ENCODE measurements around the gene MYH14.
"Not testable (repeated sequence)": the region's sequence is repeated elsewhere in the genome, so short reads cannot be mapped to it uniquely, and the experiment has no call there.

The MYH14 gene

DNA sequence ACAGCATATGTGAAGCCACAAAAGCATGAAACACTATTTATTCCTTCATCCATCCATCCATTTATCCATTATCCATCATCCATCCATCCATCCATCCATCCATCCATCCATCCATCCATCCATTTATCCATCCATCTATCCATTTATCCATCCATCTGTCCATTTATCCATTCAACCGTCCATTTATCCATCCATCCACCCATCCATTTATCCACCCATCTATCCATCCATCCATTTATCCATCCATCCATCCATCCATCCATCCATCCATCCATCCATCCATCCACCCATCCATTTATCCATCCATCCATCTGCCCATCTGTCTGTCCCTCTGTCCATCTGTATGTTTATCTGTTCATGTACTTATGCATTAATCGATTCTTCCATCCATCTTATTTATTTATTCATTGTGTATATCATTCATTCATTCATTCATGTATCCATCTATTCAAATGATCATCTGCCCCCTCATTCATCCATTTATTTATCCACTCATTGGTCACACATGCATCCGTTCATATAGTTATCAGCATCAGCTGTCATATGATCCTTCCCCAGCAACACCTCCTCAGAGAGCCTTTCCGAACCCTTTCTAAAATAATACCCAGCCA lies 7.0 kb upstream of the MYH14 start:
- DNase-seq, result no peak

DNA sequence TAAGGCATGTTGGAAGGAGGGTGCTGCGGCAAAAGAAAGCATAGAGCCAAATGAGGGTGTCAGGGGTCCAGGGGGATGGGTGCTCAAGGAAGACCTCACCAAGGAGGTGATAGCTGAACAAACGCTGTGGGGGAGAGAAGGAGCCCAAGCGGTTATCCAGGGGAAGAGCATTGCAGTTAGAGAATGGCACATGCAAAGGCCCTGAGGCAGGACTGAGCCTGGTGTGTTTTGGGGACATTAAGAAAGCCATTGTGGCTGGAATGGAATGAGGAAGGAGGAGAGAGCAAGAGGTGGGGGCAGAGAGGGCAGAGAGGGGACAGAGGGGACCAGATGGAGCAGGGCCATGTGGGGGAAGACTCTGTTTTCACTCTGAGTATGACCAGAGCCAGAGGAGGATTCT lies 6.1 kb upstream of the MYH14 start:
- DNase-seq, result no peak

DNA sequence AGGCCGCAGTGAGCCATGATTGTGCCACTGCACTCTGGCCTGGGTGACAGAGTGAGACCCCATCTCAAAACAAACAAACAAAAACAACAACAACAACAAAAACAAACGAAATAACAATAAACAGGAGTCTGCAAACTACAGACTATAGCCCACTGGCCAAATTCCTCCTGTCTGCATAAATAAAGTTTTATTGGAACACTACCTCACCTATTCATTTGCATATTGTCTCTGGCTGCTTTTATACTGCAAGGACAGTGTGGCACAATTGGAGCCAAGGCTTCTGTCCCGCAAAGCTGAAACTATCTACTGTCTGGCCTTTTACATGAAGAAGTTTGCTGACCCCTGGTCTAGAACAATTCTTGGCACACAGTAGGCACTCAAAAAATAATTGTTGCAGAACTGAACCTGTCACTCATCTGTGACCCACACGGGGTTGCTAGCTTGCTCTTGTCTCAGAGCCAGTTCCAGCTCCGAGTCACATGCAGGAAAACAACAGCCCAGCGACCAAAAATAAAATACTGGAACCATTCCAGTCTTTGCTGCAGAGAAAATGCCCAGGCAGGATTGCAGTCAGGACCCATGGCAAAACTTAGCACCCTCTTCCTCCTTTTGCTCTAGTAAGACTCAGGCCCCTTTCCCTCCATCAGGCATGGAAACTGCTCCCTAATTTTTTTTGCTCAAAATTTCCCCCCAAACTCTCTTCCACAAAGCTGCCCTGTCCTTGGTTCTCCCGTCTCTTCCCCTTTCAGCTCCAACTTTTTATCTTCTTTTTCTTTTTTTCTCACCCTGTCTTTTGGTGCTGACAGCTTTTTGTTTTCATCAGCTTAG lies 4.8 kb upstream of the MYH14 start:
- no peak for DNase-seq

DNA sequence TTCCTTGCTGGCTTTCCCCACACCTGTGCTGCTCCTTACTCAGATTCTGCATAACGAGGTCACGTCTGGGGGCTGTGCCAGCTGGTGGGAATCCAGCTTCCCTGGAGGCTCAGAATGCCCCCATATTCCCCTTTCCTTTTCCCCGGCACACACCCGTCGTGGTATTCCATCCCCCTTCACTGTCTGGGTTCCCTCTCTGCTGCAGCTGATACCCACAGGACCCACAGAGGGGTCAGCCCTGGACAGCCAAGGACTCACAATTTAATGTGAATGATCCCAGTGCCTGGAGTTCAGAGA lies 4.2 kb upstream of the MYH14 start:
- peak; percentile 7 for DNase-seq

DNA sequence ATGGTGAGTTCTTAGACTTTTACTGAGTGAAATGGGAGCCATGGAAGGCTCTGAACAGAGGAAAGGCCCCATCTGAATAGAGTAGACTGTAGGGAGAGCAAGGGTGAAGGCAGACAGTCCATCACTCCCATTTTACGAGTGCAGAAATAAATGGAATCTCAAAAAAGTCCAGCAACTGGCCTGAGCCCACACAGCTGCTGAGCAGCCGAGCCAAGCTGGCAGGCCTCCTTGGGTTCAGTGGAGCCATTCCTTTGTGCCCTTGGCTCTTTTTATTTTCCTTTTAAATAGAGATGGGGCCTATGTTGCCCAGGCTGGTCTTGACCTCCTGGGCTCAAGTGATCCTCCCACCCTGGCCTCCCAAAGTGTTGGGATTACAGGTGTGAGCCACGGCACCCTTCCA lies 1.0 kb upstream of the MYH14 start:
- DNase-seq, result no peak

DNA sequence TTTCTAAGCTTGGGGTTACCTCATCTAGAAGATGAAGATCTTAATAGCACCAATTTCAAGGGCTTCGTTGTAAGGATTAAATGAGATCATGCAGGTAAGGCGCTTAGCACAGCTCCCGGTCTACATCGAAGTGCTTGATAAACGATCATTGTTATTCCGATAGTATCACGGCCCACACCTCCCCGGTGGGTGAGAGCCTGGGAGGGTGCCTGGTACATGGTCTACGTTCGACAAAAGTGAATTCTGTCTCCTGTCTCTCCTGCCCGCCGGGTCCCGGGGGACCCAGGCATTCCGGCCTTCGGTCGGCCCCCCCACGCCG lies 501 bp upstream of the MYH14 start:
- no peak for DNase-seq

DNA sequence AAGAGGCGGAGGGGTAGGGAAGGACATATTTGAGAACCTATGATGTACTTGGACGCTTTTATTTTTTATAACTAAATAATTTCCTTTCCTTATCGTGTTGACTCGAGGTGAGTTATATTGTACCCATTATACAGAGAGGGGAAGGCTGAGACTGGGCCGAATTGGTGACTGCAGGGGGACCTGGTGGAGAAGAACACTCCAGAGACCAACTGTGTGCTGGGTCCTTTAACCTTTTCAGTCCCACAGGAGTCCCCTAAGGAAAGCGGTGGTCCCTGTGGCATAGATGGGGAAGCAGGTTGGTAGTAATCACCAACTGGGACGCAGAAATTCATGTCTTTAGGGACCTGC lies 633 bp downstream of the MYH14 start:
- no peak for DNase-seq

DNA sequence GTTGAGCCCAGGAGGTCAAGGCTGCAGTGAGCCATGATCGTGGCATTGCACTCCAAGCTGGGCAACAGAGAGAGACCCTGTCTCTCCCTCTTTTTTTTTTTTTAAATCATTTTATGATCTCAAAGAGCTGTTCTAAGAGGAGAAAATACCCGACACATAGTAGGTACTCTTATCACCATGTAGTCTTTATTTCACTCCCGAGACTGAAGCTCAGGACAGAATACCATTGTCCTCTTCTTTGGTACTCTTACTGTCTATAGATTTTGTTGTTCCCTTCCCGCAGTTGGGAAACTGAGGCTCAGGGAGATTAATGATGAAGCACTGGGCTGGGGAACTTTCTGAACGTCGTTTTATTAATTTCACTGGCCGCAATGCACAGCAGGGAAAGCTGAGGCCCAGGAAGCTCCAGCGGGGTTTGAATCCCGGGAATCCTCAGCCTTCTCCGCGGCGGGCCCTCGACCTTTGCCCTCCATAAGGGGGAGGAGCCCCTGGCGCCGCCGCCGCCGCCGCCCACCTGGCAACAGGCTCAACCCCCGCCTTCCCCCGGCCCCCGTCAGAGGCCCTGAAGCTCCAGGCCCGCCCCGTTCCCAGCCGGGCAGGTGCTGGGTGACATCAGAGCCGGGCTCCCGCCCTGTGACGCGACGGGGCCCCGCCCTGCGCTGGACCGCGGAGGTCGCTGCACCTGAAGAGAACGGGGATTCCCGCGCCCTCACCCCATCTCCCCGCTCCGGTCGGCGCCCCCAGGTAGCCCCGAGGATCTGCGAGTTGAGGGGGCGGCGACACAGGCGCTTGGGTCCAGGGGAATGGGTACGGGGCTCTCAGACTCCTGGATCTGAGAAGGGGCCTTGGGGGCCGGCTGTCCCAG lies 1.6 kb downstream of the MYH14 start:
- peak; percentile 90 for DNase-seq

DNA sequence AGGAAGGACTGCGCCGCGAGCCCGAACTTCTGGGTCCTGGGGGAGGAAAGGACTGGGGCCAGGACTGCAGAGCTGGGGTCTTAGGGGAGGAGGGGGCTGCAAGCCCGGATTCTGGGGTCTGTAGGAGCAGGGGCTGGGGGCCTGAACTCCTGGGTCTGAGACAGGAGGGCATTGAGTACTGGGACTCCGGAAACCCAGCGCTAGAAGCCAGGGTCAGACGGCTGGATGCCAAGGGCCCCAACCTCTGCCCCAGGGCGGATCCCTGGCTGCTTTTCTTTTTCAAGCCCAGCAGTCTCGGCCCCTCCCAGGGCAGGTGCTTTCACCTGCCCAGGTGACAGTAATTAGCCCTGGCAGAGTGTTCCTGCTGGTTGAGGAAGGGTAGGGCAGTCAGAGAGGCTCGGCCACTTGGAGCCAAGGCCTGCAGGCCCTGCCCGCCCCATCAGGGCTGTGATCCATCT lies 2.3 kb downstream of the MYH14 start:
- peak; percentile 82 for DNase-seq

DNA sequence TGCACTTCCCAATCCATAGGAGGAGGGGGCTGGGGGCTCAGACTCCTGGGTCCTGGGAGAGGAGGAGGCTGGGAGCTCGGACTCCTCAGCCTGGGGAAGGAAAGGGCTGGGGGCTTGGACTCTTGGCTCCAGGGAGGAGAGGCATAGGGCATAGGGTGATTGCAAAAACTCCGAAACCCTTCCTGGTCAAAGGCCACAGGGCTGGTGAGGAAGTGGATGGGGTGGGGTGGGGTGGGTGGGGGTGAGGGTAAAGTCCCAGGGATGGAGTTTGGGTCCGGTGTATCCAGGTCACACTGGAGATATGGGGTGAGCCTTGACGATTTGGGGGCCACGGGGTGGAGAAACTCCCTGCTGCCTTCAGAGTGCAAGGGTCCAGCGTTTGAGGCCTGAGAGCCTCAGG lies 2.8 kb downstream of the MYH14 start:
- DNase-seq, result no peak

DNA sequence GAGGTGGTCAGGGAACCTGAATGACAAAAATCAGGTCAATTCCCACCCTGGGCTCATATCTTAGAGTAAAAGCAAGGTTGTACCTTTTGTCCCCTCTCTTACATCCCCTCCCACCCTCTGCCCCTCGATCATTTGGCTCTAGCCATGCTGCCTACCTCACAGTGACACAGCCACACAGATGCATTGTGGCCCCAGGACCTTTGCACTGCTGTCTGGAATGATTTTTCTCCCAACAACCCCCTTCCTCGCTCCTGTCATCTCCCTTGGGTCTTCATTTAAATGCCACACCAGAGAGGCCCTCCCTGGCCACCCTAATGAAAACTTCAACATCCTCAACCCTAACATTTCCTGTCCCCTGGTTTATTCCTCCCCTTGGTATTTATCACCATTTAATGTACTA lies 4.3 kb downstream of the MYH14 start:
- DNase-seq, result no peak

DNA sequence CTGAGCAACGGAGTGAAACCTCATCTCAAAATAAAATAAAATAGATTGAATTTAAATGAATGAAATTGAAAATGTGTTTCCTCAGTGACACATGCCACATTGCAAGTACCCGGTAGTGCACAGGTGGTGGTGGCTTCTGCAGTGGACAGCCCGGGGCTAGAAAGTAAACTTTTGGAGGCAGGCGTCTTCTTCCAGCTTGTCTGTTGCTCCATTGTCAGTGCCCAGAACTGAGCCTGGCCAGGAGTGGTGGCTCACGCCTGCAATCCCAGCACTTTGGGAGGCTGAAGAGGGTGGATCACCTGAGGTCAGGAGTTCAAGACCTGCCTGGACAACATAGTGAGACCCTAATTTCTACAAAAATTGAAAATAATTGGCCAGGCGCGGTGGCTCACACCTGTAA lies 5.7 kb downstream of the MYH14 start:
- no peak for DNase-seq

DNA sequence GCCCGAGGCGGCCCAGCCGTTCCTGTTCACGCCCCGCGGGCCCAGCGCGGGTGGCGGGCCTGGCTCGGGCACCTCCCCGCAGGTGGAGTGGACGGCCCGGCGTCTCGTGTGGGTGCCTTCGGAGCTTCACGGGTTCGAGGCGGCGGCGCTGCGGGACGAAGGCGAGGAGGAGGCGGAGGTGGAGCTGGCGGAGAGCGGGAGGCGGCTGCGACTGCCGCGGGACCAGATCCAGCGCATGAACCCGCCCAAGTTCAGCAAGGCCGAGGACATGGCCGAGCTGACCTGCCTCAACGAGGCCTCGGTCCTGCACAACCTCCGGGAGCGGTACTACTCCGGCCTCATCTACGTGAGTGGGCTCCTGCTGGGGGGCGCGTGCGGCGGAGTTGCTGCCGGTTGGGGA lies 7.0 kb downstream of the MYH14 start:
- no peak for DNase-seq

DNA sequence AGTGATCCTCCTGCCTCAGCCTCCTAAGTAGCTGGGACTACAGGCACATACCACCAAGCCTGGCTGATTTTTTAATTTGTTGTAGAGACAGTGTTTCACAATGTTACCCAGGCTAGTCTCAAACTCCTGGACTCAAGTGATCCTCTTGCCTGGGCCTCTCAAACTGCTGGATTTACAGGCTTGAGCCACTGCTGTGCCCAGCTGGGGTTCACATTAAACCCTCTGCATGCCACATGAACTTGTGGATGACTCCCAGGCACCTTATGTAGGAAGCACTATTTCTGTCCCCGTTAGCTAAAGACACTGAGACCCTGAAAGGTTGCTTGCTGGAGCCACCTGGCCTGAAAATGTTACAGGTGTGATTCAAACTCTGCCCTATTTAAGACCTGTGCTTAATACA lies 10.5 kb downstream of the MYH14 start:
- no peak for DNase-seq

DNA sequence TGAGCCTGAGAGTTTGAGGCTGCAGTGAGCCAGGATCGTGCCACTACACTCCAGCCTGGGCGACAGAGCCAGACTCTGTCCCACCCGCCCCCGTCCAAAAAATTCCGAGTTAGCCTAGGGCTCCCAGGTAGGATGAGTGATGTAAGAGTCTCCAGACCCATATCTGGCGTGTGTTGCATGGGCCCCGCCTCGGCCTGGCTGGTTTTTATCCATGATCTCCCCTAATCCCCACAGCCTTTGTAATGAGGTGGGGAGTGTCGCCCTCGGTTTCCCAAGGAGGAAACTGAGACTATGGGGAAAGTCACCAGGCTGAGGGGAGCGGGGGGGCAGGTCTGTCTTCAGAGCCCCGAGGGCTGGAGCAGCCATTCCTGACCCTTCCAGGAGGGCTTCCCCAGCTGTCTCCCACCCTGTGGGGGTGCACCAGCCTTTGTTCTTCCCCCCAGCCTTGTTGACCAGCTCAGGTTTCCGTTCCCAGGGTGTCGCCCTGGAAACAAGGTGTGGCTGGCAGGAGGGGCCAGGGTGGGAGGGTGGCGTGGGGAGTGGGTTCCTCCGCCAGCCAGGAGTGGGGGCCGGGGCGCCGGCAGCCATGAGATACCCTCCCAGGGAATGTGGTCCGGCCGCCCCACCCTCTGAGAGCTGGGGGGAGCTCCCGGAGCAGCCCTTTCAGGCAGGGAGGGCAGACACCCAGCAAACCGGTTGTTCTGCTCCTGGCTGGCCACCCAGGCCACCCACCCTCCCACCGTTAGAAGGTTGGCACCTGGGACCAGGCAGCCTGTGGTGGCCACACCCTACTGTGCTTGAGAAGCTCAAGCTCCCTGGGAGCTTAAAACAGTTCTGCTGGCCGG lies 11.5 kb downstream of the MYH14 start:
- peak; percentile 91 for DNase-seq

DNA sequence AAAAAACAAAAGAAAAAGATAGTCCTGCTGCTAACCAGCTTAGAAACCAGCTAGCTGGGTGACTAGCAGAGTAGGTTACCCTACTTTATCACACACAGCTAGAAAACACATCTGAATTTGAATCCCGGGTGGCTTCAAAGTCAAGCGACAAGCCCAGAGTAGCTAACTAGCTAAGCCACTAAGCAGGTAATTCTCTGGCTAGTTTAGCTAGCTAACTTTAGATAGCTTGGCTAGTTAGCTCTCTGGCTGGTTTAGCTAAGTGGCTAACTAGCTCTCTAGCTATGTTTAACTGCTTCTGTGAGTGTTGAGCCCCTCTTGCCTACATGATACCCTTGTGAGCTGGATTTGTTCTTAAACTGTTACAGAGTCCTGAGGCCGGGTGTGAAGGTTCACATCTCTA lies 12.4 kb downstream of the MYH14 start:
- no peak for DNase-seq

DNA sequence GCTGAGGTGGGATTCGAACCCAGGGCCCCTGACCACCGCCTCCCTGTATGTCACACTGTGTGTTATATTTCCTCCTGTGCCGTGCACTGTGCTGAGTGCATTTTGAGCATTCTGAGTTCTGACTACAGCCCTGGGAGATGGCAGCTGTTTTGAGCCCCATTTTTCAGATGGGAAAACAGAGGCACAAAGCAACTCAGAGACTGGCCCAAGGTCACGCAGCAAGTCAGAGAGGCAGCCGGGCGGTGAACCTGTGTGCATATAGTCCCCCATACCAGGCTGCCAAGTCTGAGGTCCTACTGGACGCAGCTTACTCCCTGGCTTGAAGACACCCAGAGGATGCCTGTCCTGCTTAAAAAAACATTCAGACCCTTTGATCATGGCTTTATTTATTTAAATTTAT lies 17.7 kb downstream of the MYH14 start:
- no peak for DNase-seq

DNA sequence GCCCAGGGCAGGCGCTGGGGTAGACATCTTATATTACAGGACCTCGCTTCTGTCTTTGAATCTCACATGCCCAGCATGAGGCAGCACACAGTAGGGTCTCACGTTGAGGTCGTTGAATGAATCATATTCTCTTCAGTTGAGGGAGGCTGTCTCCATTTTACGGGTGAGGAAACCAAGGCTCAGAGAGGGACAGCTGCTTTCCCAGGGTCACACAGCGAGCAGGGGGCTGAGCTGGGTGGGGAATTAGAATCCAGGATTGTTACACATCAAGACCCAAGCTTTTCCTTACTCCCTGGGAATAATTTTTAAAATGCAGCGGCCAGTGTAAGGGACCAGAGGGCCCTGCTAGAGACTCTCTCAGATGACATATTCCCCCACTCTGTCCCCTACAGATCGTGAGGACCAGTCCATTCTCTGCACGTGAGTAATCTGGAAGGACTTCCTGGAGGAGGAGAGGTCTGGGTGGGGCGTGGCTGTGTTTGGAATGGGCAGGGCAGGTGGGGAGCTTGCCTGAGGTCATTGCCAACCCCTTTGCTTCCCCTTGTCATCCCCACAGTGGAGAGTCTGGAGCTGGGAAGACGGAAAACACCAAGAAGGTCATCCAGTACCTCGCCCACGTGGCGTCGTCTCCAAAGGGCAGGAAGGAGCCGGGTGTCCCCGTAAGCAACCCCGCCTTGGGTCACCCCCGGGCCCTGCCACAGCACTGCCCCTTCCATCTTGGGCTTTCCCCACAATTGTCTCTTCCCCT lies 19.4 kb downstream of the MYH14 start:
- no peak for DNase-seq

DNA sequence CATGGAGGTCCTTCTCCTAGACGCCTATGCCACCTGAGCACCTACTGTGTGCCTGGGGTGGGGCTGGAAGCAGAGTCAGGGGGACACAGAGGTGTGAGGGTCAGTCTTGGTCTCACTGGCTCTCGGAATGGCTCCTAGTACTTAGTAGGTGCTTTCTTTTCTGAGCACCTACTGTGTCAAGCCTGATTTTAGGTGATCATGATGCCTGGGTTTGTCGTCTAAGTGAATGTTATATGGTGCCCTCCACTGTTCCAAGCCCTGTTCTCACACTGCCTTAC lies 20.0 kb downstream of the MYH14 start:
- no peak for DNase-seq

DNA sequence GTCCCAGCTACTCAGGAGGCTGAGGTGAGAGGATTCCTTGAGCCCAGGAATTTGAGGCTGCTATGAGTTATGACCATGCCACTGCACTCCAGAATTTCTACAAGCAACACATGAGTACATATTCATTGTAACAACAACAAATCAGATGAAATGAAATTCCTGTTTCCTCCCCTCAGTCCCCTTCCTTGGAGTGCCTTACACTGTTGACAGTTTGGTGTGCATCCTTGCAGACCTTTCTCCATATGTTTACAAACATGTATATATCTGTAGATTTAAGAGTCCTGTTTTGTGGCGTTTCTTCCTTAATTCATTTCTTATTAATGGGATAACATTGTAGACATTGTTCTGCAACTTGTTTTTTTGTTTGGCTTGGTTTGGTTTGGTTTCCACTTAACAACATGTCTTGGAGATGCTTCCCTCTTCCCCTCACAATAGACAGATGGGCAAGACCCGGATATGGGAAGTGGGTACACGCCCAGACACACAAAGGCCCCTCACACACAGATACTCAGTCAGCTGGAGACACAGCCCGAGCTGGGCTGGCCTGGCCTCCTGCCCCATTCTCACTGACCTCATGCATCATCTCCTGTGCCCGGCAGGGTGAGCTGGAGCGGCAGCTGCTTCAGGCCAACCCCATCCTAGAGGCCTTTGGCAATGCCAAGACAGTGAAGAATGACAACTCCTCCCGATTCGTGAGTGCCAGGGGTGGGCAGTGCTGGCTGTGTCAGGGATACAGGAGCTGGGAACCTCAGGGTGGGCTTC lies 21.7 kb downstream of the MYH14 start:
- DNase-seq, result no peak

DNA sequence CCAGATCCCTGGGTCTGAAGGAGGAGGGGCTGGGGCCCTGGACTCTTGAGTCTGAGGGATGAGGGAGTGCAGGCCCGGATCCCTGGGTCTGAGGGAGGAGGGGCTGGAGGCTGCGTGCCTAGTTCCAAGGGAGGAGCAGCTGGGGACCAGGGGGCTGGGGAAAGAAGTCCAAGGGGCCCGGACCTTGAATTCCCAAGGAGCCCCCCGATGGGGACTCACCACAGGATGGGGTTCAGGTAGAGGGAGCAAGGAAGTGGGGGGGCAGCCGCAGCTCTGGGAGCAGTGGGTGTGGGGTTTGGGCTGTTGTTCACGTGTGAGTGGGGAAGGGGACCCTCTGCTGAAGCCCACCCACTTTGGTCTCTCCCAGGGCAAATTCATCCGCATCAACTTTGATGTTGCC lies 23.1 kb downstream of the MYH14 start:
- DNase-seq, result no peak

DNA sequence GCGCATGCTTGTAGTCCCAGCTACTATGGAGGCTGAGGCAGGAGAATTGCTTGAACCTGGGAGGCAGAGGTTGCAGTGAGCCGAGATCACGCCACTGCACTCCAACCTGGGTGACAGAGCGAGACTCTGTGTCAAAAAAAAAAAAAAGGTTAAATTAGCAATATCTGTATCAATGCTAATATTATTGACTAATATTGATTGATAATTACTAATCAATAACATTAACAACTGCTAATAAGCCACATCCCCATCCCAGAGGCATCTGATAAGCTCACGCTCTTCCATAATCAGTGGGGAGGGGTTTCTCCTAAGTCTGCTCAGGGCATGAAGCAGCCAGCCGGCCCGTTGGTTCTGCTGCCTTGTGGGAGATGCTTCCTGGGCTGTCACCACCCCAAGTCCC lies 24.7 kb downstream of the MYH14 start:
- not testable (repeated sequence) for DNase-seq

Measured in NCI-H69 (cell line).